NCI-H345 (cell line): ENCODE results near the gene PTGR2.
"Not testable (repeated sequence)": the region's sequence is repeated elsewhere in the genome, so short reads cannot be mapped to it uniquely, and the experiment has no call there.

Experiments
- DNase-seq: peaks from one replicate; lab custom pipeline; 2025; lab: John Stamatoyannopoulos, UW

PTGR2 gene

DNA sequence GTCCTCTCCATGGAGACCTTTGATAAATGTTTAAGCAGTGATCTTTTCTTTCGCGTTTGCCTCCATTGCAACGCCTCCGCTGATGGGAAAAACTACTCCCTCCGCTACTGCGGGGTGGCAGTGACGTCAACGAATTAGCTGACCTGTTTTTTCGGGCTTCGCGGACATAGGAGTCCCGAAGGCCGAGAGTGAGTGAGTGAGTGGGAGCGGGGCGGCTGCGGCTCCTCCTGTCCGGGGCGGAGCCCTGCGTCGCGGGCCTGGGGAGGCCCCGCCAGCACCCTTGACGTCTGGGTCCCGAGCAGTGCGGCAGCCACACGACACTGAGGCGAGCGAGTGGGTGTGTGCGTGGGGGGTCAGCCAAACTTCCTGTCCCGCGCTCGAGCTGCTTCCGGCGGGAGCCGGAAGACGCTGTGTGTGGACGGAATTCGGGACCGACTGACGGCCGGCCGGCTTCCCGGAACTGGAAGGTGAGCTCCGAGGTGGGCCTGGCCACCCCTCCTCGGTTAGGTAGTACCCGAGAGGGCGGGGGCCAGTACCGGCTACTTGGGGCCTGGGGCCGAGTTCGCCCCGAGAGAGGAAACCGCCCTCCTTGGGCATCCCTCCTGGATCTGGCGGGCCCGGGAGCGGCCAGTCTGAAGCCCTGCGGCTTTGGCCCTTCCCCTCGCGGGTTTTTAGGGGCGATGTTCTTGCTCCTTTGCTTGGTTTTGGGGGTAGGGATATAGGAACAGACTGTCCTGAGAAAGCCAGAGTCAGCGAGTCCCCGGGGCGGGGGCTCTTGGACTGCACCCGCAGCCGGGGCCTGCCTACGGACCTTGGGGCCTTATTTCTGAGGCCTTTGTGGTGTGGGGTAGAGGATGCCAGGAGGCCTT, 35.1 kb downstream of the PTGR2 start, which contains the start of gene ZNF410:
Gene ZNF410 (plus strand): TSS at position 411 of the 869 bp plus-strand sequence. CDS start 5,317 bp downstream, outside the sequence.
- DNase-seq: peak; percentile 92

DNA sequence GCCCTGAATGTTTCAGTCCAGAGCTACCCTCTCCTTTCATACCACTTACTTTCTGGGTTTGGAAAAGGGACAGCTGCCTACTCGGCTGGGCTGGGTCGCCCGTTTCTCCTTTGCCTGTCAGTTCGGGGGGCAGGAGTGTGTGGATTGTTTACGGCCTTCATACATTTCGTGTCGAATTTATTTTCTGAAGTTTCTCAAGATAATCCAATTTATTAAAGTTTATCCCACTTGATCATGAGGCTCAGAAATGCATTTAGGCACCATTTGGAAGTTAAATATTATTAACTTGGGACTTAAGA, 35.6 kb downstream of the PTGR2 start:
- no peak for DNase-seq

DNA sequence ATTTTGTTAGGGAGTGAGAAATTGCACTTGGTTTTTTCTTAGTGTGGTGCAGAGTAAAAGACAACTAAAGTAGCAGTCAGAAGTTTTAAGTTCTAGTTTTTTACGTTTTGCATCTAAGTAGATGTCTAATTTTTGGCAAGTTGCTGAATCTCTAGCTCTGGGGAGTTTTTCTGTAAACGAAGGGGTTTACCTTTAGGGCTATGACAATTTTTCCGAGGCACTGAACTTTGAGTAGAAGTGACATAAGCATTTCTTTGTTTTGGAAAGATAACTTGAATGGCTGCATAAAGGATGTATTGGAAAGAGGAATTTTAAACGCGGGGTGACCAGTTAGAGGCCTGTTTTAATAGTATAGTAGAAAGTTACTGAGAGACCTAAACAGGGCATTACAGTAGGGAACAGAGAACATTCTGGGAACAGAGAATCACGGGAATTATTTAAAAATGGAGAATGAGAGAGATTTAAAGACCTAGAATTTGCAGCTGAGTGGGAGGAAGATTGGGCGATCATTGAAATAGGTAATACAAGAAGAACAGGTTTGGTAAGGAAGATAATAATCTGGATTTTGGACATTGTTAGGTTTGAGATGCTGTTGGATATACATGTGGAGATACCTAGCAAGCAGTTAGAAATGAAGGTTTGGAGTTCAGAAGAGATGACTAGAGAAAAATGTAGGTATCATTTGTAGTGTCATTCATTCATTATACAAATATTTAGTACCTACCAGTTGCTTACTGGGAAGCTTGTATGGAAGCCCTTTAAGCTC, 36.2 kb downstream of the PTGR2 start:
- DNase-seq: no peak

DNA sequence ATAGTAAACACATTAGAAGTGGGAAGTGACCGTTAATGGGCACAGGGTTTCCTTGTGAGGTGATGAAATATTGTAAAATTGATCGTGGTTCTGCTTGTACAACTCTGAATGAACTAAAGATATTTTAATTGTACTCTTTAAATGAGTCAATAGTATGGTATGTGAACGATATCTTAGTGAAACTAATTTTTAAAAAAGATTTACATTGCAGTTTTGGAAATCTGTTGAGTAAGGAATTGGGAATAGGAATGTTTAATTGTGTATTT, 36.8 kb downstream of the PTGR2 start:
- no peak for DNase-seq

DNA sequence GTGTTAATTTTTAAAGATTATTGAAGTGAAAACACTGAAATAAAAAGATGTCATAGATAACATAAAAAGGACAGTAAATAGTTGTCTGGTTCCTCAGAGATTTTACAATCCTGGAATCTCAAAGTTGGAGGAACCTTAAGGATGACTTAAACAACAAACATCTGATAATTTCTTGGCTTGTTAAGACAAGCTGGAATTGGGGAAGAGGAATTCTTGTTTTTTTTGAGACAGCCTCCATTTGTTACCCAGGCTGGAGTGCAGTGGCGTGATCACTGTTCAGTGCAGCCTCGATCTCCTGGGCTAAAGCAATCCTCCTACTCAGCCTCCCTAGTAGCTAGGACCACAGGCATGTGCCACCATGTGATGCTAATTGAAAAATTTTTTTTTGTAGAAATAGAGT, 37.3 kb downstream of the PTGR2 start:
- DNase-seq: no peak

DNA sequence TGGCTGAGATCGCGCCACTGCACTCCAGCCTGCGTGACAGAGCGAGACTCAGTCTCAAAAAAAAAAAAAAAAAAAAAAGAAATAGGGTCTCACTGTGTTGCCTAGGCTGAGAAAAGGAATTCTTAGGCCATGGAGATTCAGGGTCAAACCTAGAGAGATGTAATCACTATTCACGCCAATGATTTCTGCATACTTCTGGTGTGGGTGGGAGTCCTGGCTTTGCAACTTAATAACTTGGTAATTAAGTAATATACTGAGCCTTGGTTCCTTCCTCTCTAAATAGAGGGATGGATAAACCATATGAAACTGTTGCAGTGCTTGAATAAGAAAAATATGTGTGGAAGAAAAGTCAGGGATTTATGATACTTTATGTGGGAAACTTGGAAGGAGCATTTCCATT, 37.7 kb downstream of the PTGR2 start:
- no peak for DNase-seq

DNA sequence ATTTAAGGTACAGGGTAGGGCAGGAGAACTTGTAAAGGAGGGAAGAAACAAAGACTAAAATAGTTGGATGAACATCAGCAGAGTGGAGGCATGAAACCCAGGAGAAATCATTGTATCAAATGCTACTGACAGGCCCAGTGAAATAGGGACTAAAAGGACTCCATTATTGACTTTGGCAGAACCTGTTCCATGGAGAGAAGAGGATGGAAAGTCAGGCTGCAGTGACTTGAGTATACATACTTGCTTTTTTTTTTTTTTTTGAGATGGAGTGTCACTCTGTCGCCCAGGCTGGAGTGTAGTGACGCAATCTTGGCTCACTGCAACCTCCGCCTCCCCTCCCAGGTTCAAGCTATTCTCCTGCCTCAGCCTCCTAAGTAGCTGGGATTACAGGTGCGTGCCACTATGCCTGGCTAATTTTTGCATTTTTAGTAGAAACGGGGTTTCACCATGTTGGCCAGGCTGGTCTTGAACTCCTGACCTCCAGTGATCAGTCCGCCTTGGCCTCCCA, 42.6 kb downstream of the PTGR2 start:
- not testable (repeated sequence) for DNase-seq

DNA sequence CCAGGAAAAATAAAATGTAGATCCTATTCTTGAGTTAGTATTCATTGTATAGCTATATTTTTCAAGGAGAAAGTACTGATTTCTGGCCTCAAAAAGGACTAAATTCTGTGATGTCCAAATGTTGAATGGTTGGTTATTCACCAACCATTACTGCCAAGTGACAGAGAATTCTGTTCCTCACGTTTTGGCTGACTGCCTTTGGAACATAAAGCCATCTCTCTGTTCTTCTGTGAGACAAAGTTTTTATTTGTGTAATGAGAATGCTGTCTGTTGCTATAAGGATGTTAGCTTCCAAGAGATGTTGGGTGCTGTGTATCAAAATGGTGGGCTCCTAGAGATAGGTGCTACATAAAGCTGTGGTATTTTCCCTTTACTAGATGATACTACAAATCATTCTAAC, 44.3 kb downstream of the PTGR2 start:
- no peak for DNase-seq

DNA sequence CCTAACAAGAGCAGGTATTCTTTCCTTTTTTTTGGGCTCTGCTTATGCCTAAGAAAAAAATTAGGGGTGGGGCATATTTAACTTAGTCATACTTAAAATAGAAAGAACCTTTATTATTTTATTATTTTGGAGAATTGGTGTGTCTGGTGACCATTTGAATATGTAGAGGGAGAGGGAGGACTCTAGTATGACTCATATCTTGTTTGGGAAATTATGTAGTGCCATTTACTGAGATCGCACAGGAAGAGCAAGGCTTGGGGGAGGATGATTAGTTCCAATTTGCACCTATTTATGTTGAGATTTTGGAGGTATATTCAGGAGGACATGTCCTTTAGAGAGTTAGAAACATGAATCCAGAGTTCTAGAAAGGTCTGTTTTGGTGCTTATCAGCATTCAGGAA, 44.9 kb downstream of the PTGR2 start:
- no peak for DNase-seq

DNA sequence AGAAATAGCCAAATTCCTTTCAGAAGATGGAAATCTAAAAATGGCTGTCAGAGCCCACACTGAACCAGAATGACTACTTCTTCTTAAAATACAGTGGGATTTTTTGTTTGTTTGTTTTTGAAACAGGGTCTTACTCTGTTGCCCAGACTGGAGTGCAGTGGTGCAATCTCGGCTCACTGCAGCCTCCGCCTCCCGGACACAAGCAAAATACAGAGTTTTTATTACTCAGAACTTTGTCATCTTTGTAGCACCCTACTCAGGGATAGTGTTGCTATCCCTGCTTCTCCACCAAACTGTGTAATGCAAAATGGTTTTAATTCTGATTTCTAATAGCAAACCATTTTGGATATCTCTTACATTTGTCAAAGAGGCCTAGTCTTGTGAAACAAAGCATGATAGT, 51.4 kb downstream of the PTGR2 start:
- no peak for DNase-seq

DNA sequence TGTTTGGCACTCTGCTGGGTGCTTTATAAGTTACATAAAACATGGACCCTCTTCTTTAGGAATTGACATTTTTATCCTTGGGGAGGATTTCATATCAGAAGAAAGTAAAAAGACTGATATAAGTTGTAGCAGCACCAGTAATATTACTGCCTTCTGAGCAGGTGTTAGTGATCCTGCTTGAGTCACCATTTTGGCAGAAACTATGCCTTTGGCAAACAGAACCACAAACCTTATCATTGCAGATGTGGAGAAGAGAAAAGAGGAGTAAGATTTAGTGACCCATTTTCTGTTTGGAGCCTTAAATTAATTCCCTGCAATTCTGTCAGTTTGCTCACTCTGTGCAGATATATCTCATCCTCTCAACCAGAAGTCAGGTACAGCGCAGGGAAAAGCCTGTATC, 58.0 kb downstream of the PTGR2 start:
- DNase-seq: no peak

DNA sequence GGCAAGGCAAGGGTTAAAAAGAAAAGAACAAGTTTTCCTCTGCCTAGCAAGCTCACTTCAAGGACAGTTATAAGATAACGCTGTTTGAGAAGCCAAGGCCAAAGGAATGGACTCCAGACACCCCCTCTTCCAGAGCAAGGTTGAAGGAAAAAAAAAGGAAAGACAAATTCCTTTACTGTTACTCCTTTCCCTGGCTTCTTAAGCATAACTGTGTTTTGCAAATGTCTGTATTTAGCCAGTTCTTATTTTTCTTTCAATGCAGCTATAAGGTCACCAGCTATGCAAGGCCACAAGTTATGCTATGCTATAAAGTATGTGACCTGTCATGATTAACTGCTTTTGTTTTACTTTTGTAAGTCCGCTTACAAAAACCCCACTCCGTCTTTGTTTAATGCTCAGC, 61.6 kb downstream of the PTGR2 start:
- no peak for DNase-seq

DNA sequence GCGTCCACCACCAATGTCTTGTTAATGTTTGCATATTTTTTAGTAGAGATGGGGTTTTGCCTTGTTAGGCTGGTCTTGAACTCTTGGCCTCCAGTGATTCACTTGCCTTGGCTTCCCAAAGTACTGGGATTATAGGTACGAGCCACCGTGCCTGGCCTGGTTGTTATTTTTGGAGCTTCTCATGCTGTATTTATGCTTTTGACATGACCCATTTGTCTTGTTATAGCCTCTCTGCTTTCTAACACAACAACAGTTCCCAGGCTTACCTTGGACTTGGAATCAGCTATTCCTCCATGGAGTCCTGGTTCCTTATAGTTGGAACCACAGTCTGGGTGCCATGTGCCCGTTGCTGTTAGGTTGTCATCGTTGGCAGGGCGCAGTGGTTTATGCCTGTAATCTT, 64.7 kb downstream of the PTGR2 start:
- no peak for DNase-seq

DNA sequence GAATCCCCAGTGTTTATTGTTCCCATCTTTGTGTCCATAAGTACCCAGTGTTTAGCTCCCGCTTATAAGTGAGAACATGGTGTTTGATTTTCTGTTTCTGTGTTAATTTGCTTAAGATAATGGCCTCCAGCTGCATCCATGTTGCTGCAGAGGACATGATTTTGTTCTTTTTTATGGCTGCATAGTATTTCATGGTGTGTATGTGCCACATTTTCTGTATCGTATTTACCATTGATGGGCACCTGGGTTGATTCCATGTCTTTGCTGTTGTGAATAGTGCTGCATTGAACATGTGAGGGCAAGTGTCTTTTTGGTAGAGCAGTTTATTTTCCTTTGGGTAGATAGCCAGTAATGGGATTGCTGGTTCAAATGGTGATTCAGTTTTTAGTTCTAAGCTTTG, 67.8 kb downstream of the PTGR2 start:
- not testable (repeated sequence) for DNase-seq

DNA sequence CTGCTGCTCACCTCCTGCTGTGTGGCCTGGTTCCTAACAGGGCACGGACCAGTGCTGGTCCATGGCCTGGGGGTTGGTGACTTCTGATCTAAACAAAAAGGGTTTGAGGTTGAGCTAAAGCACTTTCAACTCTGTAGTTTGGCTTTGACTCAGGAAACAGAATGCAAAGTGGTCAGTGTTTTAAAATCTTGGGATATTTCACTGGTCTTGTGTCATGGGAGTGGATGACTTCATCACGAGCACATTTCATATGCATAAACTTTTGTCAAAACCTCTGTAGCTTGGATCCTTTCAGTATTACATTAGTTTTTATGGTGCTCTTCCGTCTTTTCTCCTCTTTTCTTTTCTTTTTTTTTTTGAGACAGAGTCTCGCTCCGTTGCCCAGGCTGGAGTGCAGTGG, 72.7 kb downstream of the PTGR2 start:
- DNase-seq: no peak
